ENCODE results near the gene CDKN2B.

CDKN2B gene

GRCh38 chr9:21974722-21975409 lies 34.2 kb downstream of the CDKN2B start (continued):
- TF ChIP-seq KLF8 (tag by site-specific recombination; IDR thresholded peaks at IDR 0.05), result peak; percentile 67
- peak; percentile 62; the same call in 1 of the 2 replicates for TF ChIP-seq ZNF423 (tag by site-specific recombination; IDR thresholded peaks at IDR 0.05)
- TF ChIP-seq ZNF473 (tag by site-specific recombination; IDR thresholded peaks at IDR 0.05), result no peak
- no peak for TF ChIP-seq ZNF155 (tag by site-specific recombination; IDR thresholded peaks at IDR 0.05)
- TF ChIP-seq ZNF302 (tag by site-specific recombination; IDR thresholded peaks at IDR 0.05; ENCODE audit: low read depth), result no peak
- no peak for TF ChIP-seq ZNF10 (tag by site-specific recombination; IDR thresholded peaks at IDR 0.05)
- no peak for TF ChIP-seq ZNF416 (tag by site-specific recombination; IDR thresholded peaks at IDR 0.05)
- TF ChIP-seq ZNF211 (tag by site-specific recombination; IDR thresholded peaks at IDR 0.05; ENCODE audit: low read depth), result no peak
- TF ChIP-seq YY1 (tag by site-specific recombination; IDR thresholded peaks at IDR 0.05), result 0 out of 2 replicates have a peak, but pooled peaks have one; percentile 32
- TF ChIP-seq ZNF221 (tag by site-specific recombination; IDR thresholded peaks at IDR 0.05; ENCODE audit: borderline replicate concordance), result no peak
- TF ChIP-seq ZNF624 (tag by site-specific recombination; IDR thresholded peaks at IDR 0.05), result no peak
- TF ChIP-seq SP3 (tag by site-specific recombination; IDR thresholded peaks at IDR 0.05), result peak; percentile 84
- TF ChIP-seq ZNF335 (tag by site-specific recombination; conservative IDR thresholded peaks at IDR 0.05), result peak; percentile 78
- TF ChIP-seq ZNF501 (tag by site-specific recombination; IDR thresholded peaks at IDR 0.05), result 0 out of 2 replicates have a peak, but pooled peaks have one; percentile 45
- TF ChIP-seq ZNF658 (tag by site-specific recombination; IDR thresholded peaks at IDR 0.05), result no peak
- peak; percentile 82 for TF ChIP-seq EGR2 (tag by site-specific recombination; IDR thresholded peaks at IDR 0.05; ENCODE audit: low read depth)
- no peak for TF ChIP-seq ZNF558 (tag by site-specific recombination; IDR thresholded peaks at IDR 0.05)
- no peak for TF ChIP-seq ZNF112 (tag by site-specific recombination; IDR thresholded peaks at IDR 0.05)
- TF ChIP-seq OSR2 (tag by site-specific recombination; IDR thresholded peaks at IDR 0.05), result no peak
- TF ChIP-seq KLF9 (tag by site-specific recombination; IDR thresholded peaks at IDR 0.05; ENCODE audit: low read depth), result peak; percentile 65
- no peak for TF ChIP-seq ZNF169 (tag by site-specific recombination; IDR thresholded peaks at IDR 0.05)
- TF ChIP-seq ZNF561 (tag by site-specific recombination; IDR thresholded peaks at IDR 0.05; ENCODE audit: borderline replicate concordance), result peak; percentile 68
- no peak for TF ChIP-seq ZNF585B (tag by site-specific recombination; IDR thresholded peaks at IDR 0.05)
- TF ChIP-seq ZBTB11 (tag by site-specific recombination; conservative IDR thresholded peaks at IDR 0.05; ENCODE audit: low read depth), result peak; percentile 94
- TF ChIP-seq ZNF654 (tag by site-specific recombination; IDR thresholded peaks at IDR 0.05; ENCODE audit: low read depth), result no peak
- no peak for TF ChIP-seq ZNF513 (tag by site-specific recombination; IDR thresholded peaks at IDR 0.05)
- TF ChIP-seq ZNF146 (tag by site-specific recombination; IDR thresholded peaks at IDR 0.05), result no peak
- peak; percentile 88 for TF ChIP-seq GLIS1 (tag by site-specific recombination; IDR thresholded peaks at IDR 0.05)
- peak; percentile 43; the same call in 1 of the 2 replicates for TF ChIP-seq PBX3 (CRISPR knock-in tag; IDR thresholded peaks at IDR 0.05)
